HG03432 (cell line): ENCODE measurements around the gene GKN2.

Experiments
- ATAC-seq: cut with Tn5 transposase; IDR thresholded peaks from one replicate; pipeline ENCODE4 v1.9.1; 2021; ENCODE audit warnings: mild to moderate bottlenecking, moderate library complexity; ENCODE audit not compliant: unreplicated experiment

Gene GKN2, protein sequence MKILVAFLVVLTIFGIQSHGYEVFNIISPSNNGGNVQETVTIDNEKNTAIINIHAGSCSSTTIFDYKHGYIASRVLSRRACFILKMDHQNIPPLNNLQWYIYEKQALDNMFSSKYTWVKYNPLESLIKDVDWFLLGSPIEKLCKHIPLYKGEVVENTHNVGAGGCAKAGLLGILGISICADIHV

DNA sequence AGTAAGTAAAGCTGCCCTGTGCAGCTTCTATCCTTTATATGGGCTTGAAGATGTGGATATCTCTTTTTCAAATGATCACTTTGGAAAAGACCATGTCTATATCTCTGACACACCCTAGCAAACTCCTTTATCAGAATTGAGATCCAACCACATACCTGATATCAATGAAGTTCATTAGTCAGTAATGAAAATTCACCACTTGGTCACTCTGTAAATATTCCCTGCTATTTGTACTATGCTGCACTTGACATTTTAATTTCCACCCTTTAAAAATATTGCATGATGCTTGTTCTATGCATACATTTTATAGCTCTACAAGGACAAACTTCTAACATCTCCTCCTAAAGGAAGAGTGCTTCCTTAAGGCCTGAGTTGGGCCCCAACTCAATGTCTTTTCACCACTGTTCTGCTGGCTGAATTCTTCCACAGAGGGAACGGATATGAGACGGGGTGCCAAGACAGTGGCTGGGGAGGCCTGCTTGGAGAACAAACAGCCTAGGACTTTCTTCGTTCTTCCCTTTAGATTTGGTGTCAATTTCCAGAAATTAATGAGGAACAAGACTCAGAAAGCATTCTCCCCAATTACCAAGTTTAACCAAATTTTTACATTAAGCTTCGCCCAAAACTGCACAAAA, at the start of gene GKN2:
TSS of gene GKN2 (minus strand) at position 7 of the 635 bp plus-strand sequence. CDS start 32 bp downstream, outside the sequence.
- ATAC-seq = no peak

GRCh38 chr2:69001879-69002278, 49.2 kb upstream of the GKN2 start:
- no peak for ATAC-seq

- ATAC-seq = no peak
Observed at GRCh38 chr2:68997401-68997800, 44.7 kb upstream of the GKN2 start.

- ATAC-seq = no peak
Observed at GRCh38 chr2:68995916-68996315, 43.2 kb upstream of the GKN2 start.

DNA sequence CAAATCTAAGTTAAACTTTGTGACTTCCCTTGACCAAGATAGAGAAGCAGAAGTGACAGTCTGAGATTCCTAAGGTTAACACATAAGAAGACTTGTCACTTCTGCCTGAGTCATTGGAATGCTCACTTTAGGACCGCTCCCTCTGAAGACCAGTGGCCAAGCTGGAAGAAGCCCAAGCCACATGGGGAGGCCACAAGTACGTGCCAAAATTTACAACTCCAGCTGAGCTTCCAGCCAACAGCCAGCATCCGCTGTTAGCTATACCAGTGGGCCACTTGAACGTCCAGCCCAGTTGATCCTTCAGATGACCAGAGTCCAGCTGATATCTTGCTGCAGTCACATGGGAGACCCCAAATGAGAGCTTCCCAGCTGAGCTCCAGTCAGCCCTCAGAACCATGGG, 42.2 kb upstream of the GKN2 start:
- ATAC-seq = no peak

DNA sequence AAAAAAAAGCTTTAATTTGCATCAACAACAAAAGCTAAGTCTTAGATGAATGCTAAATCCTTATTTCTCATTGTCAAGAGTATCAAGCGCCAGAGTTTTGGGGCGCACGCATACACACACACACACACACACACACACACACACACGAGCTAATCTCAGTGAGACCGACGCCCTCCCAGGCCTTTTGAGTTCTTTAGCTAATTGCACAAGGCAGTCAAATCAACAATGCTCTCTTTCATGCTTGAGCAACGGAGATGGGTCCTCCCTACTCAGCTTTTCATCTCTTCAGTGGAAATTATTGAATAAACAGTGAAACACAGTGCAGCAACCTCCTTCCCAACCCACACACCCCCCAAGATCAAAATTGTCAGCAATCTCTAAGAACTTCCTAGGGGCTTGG, 41.0 kb upstream of the GKN2 start:
- ATAC-seq = no peak

GRCh38 chr2:68992933-68993332, 40.2 kb upstream of the GKN2 start:
- no peak for ATAC-seq

GRCh38 chr2:68992341-68992740, 39.6 kb upstream of the GKN2 start:
- ATAC-seq = no peak

DNA sequence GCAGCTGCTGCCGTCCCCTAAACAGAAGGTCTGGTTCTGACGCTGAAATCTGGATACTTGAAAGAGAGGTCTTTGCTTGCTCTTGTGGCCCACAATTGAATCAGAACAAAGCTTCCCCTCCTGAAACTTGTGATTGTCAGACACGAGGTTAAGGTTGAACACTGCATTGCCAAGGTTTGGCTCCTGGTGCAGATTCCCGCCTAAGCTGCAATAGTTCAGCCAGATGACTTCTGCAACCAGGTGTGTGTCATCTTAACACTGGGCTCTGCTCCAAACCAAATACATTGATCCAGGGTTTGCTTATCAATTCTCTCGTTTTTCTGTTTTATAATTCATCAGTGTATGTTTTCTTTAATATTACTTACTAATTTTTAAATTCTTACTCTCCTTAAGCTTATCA, 36.3 kb upstream of the GKN2 start:
- ATAC-seq = no peak

GRCh38 chr2:68987021-68987503, 34.4 kb upstream of the GKN2 start:
- no peak for ATAC-seq

GRCh38 chr2:68980956-68981355, 28.3 kb upstream of the GKN2 start:
- ATAC-seq = no peak

DNA sequence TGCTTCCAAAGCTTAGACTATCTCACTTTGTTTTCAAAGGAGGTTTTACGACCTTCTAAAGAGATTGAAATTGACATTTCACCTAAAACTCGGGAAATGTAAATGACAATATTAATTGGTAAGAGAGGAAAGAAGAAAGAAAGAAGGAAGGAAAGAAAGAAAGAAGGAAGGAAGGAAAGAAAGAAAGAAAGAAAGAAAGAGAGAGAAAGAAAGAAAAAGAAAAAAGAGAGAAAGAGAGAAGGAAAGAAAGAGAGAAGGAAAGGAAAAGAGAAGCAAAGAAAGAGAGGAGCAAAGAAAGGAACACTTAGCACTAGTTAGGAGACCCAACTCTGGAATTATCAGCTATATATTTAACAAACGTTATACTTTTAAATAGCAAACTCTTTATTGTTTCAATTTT, 25.4 kb upstream of the GKN2 start:
- ATAC-seq = no peak

DNA sequence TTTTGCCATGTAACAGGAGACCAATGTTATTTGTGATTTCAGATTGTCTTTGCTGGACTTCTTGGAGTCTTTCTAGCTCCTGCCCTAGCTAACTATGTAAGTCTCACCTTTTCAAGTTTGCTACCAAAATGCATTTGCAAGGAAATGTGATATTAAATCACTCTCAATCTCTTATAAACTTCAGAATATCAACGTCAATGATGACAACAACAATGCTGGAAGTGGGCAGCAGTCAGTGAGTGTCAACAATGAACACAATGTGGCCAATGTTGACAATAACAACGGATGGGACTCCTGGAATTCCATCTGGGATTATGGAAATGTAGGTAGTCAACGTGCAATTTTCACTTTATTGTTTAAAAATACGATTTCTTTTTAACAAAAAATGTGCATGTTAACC, 24.8 kb upstream of the GKN2 start:
- no peak for ATAC-seq

DNA sequence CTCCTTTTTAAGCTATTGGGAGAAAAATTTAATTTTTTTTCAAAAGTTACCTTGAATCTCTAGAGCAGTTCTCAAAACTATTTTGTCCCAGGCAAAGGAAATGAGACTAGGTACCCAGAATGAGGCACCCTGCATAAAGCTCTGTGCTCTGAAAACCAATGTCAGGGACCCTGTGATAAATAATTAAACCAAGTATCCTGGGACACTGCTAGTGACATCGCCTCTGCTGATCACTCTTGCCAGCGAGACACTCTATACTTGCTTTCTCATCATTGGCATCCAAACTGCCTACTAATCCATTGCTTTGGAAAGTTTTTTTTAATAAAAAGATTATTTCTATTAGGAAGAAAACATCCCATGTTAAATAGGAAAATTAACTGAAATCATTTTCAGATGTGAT, 23.2 kb upstream of the GKN2 start:
- no peak for ATAC-seq

DNA sequence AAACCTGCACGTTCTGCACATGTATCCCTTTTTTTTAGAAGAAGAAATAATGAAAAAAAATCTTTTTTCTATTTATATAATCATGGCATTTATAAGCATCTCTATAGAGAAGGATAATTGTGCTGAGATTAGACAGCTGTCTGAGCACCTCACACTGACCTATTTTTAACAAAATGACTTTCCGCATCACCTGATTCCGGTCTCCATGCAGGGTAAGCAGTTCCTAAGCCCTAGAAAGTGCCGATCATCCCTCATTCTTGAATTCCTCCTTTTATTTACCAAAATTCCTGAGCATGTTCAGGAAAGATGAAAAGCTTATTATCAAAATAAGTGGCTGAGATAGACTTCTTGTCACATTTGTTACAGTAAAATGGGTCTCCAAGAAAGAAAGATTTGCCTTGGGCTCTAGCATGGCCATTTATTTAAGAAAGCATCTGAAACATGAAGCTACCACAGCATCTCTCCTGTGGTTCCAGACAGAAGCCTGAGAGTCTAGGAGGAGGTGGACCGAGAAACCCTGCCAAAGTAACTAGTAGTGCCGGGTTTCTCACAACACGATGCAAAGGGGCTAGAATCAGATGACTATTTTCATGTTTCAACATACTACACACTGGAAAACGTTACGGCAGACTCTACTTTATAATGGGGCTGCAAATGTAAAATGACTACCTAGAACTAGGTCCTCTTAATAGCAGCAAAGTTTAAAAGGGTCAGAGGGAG, 22.4 kb upstream of the GKN2 start:
- ATAC-seq = no peak

DNA sequence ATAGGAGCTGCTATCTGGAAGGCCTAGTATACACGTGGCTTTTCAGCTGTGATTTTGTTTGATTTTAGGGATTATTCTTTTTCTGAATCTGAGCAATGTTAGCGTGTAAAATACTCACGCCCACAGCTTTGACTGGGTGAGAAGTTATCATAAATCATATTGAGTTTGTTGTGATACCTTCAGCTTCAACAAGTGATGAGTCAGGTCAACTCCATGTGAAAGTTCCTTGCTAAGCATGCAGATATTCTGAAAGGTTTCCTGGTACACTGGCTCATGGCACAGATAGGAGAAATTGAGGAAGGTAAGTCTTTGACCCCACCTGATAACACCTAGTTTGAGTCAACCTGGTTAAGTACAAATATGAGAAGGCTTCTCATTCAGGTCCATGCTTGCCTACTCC, 21.6 kb upstream of the GKN2 start, which contains the start of gene GKN1:
TSS of gene GKN1 (plus strand) at position 386 of the 400 bp plus-strand sequence. CDS start 42 bp downstream, outside the sequence.
- no peak for ATAC-seq

- ATAC-seq = no peak
Observed at GRCh38 chr2:68971591-68972231, 19.0 kb upstream of the GKN2 start.

DNA sequence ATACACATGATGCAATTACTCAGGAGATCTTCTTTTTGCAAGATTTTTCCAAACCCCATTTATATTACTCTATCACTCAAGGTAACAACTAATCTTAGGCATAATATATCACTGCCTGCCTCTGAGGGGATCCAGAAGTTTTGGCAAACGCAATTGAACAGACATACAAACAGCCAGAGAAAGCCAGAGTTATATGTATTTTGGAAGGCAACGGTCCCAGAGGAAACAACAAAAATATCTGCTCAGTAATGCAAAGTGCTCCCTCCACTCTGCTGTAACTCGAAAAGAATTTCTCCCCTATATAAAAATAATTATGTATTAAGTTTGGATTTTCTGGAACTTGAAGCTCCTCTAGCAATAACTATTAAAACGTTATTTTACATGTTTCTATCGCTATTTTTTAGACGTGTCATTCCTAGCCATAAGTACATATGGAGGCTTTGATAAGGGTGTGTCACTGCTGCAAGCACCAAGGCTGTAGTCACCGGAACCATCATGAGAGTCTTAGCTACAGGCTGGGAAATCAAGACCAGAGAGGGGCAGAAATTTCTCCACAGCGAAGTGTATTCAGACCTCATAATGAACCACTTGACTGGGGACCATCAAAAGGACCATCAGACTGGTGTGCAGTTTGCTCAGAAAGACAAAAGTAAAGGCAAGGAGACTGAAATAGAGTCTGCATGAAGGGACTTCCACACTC, 18.0 kb upstream of the GKN2 start:
- no peak for ATAC-seq

DNA sequence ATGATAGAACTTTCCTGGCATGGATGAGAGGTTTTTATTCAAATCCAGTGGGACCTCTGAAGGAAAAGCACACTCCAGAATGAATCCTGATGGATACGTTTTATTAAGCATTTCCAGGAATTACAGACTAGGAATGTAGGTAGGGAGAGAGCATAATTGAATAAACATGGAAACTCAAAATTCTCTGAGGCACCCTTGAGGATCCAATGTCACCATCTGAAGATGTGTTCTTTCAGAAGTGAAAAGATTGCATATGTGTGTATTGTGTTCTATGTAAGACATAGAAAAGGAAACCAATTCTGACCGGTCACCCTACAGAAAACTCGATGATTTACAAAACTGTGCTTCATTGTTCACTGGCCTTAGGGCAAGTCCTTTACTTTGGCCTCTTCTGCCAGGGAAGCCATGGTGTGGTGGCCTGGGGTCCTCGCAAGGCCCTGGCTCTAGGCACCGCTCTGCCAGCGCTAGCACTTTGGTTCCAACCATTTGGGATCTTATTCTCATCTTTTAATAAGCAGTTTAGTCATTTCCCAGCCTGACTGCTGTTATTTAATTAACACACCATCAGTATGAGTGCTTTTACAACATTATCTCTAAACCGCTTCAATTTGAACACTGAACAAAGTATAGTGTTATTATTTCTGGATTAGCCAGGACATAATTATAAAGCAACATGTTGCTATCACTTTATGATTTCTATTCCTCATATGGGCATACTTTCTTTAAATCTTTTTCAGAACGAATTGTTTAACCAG, 17.2 kb upstream of the GKN2 start:
- ATAC-seq = no peak

- no peak for ATAC-seq
Observed at GRCh38 chr2:68968221-68968620, 15.5 kb upstream of the GKN2 start.
